HEK293T (cell line): ENCODE data around the gene IFNA6.

ENCODE experiments used
- ARNT ChIP-seq: fragments of 450-650 bp; IDR thresholded peaks from 2 replicates; pipeline ENCODE4 v1.6.1; 2017; ENCODE audit warnings: mild to moderate bottlenecking
- BHLHE40 ChIP-seq: fragments of 450-650 bp; IDR thresholded peaks from 2 replicates; pipeline ENCODE4 v1.6.1; 2016; ENCODE audit warnings: mild to moderate bottlenecking, moderate library complexity, borderline replicate concordance
- CTBP1 ChIP-seq: fragments of 450-650 bp; IDR thresholded peaks from 2 replicates; pipeline ENCODE4 v1.6.1; 2016; ENCODE audit warnings: borderline replicate concordance
- ELF4 ChIP-seq: fragments of 450-650 bp; IDR thresholded peaks from 2 replicates; pipeline ENCODE4 v1.6.1; 2017; ENCODE audit warnings: antibody characterized with exemption
- FOXK2 ChIP-seq: fragments of 450-650 bp; IDR thresholded peaks from 2 replicates; pipeline ENCODE4 v1.6.1; 2016; ENCODE audit warnings: mild to moderate bottlenecking
- FOXM1 ChIP-seq: fragments of 450-650 bp; IDR thresholded peaks from 2 replicates; pipeline ENCODE4 v1.6.1; 2017; ENCODE audit warnings: mild to moderate bottlenecking, borderline replicate concordance
- LEF1 ChIP-seq: fragments of 450-650 bp; IDR thresholded peaks from 2 replicates; pipeline ENCODE4 v1.6.1; 2017; ENCODE audit warnings: mild to moderate bottlenecking, borderline replicate concordance
- NFRKB ChIP-seq: fragments of 450-650 bp; IDR thresholded peaks from 2 replicates; pipeline ENCODE4 v1.6.1; 2016; ENCODE audit warnings: mild to moderate bottlenecking, moderate library complexity
- SP1 ChIP-seq: fragments of 450-650 bp; IDR thresholded peaks from 2 replicates; pipeline ENCODE4 v1.6.1; 2017
- ZNF384 ChIP-seq: fragments of 450-650 bp; IDR thresholded peaks from 2 replicates; pipeline ENCODE4 v1.6.1; 2016

GRCh38 chr9:21383627-21384026, 32.9 kb upstream of the IFNA6 start:
- TF ChIP-seq FOXM1 (no peak), BHLHE40 (no peak), ELF4 (no peak), LEF1 (no peak), NFRKB (no peak), SP1 (no peak), CTBP1 (no peak), FOXK2 (no peak), ARNT (no peak), ZNF384 (no peak)
